ENCODE measurements around the gene RPL14. TPM values are rescaled to one million over a fixed set of nuclear protein-coding genes. Genes with fewer than 3 reads are reported as not detected.

RPL14 gene
- total and polyA plus RNA-seq, 10 of the 15 experiments (the other 5 are each of a cell fraction or from before 2014, with no cell fraction given): 530 to 3,008 (median 1,136) TPM

DNA sequence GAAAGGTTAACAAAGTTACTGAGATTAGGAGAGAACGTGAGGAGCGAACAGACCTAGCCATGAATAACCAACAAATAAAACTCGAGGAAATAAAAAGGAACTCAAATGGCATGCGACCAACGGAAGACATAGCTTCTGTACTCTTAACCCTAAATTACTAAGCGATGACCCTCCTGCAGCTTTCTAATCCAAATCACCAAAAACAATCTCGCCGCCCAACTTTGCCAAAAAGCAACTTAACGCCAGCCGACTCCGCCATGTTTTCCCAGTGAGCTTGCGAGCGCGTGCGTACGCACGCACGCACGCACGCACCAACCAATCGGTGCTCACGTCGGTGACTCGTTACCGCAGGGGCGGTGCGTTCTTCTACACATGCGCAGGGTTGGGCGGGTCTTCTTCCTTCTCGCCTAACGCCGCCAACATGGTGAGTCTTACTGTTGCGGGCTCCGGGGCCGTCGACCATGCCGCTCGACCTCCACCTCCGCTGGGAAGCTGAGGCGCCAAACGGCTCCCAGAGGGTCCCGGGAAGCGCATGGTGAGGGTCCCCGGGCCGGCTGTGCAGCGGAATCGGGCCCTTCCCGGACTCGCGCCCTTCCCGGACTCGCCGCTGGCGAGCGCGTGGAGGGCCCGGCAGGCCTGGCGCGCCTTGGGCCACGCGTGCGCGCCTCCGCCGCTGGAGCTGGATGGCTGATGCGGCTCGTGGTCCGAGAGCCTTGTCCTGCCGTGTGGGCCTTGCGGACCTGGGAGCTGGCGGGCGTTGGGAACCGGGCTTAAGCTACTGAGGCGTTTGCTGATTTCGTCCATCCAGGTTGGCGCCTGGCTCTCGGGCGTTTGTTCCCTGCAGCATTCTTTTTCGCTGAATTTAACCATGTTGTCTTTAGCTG, at the start of gene RPL14 (continued):
- TF ChIP-seq CHD1 (IDR thresholded peaks at IDR 0.05; ENCODE audit: low read depth, low read length): 0 out of 2 replicates have a peak, but pooled peaks have one; percentile 43

- Histone ChIP-seq H2AFZ (ENCODE audit: control insufficient read depth, low read depth, low read length) (no peak overlapping the region), H3K4me1 (ENCODE audit: control insufficient read depth, insufficient read depth, low read length) (no peaks in the 10 kb centered on the region), H4K20me1 (ENCODE audit: control insufficient read depth, insufficient read depth) (no peaks in the 10 kb centered on the region), H3K9me3 (replicated peaks; ENCODE audit: control insufficient read depth, insufficient read depth, low read length) (no peaks in the 10 kb centered on the region), H3K9ac (ENCODE audit: control insufficient read depth, insufficient read depth, low read length) (no peak overlapping the region), H3K4me3 (no peak overlapping the region), H3K27ac (ENCODE audit: control insufficient read depth, insufficient read depth) (no peak overlapping the region), H3K79me2 (ENCODE audit: control insufficient read depth, insufficient read depth, low read length) (no peaks in the 10 kb centered on the region), H3K4me2 (ENCODE audit: control insufficient read depth, insufficient read depth) (no peak overlapping the region), H3K27me3 (replicated peaks in 1 of 2; ENCODE audit: control insufficient read depth in 2 of 2, insufficient read depth in 2 of 2, low read length in 1 of 2) (no peaks in the 10 kb centered on the region), H3K36me3 (ENCODE audit: control insufficient read depth in 2 of 2, insufficient read depth in 2 of 2, low read length in 1 of 2) (no peaks in the 10 kb centered on the region)
- WGBS (ENCODE audit: insufficient coverage, insufficient replicate concordance, low lambda C conversion rate, missing lambda C conversion rate): 52% methylated on average over 3 of the region's 3 CpGs
- DNase-seq (ENCODE audit: low read depth, low spot score): no peak
- ChIA-PET RAD21 (ENCODE audit: unreplicated experiment) (no interaction called here), CTCF (interaction anchor here (0.6 kb wide), 1 partner anchor 109 kb away, joined by 4 read pairs; no protein-coding TSS in a partner anchor), SMC1A (ENCODE audit: uncharacterized antibody, unreplicated experiment) (no interaction called here), POLR2A (no interaction called here)
- intact Hi-C loops (cut with micrococcal nuclease; ENCODE audit: unreplicated experiment): no loop called here
- peak; percentile 59; the same call in 1 of the 2 replicates for TF ChIP-seq SPI1 (IDR thresholded peaks at IDR 0.05; ENCODE audit: borderline replicate concordance, insufficient read depth, low read depth, low read length)
- TF ChIP-seq SMARCA5 (IDR thresholded peaks at IDR 0.05): no peak
- in situ Hi-C loops (cut with MboI): no loop called here
- no peak for ATAC-seq
- FAIRE-seq: no peak
- no TSS peak for BruUV-seq (replicated peaks)
Observed at GRCh38 chr3:40407611-40408010, 49.5 kb upstream of the RPL14 start.

- no peaks in the 10 kb centered on the region for H3K9me3 ChIP-seq (replicated peaks; ENCODE audit: control insufficient read depth, insufficient read depth, low read length)
- no TSS peak for BruUV-seq (replicated peaks)
- POLR2A ChIA-PET: no interaction called here
- no peak for FAIRE-seq
- no peak for ATAC-seq
- WGBS (ENCODE audit: insufficient coverage, insufficient replicate concordance, low lambda C conversion rate, missing lambda C conversion rate): 44% methylated on average over 1 of the region's 1 CpG
- no peaks in the 10 kb centered on the region for H3K36me3 ChIP-seq (ENCODE audit: control insufficient read depth in 2 of 2, insufficient read depth in 2 of 2, low read length in 1 of 2)
- SMC1A ChIA-PET (ENCODE audit: uncharacterized antibody, unreplicated experiment): no interaction called here
- H3K79me2 ChIP-seq (ENCODE audit: control insufficient read depth, insufficient read depth, low read length): no peaks in the 10 kb centered on the region
- no peak overlapping the region for H3K27ac ChIP-seq (ENCODE audit: control insufficient read depth, insufficient read depth)
- RAD21 ChIA-PET (ENCODE audit: unreplicated experiment): no interaction called here
- DNase-seq (ENCODE audit: low read depth, low spot score): no peak
- no peak overlapping the region for H3K9ac ChIP-seq (ENCODE audit: control insufficient read depth, insufficient read depth, low read length)
- no peaks in the 10 kb centered on the region for H3K27me3 ChIP-seq (replicated peaks in 1 of 2; ENCODE audit: control insufficient read depth in 2 of 2, insufficient read depth in 2 of 2, low read length in 1 of 2)
- no peak overlapping the region for H2AFZ ChIP-seq (ENCODE audit: control insufficient read depth, low read depth, low read length)
- H3K4me2 ChIP-seq (ENCODE audit: control insufficient read depth, insufficient read depth): no peak overlapping the region
- intact Hi-C loops (cut with micrococcal nuclease; ENCODE audit: unreplicated experiment): no loop called here
- no peaks in the 10 kb centered on the region for H3K4me1 ChIP-seq (ENCODE audit: control insufficient read depth, insufficient read depth, low read length)
- CTCF ChIA-PET: no interaction called here
- no peaks in the 10 kb centered on the region for H4K20me1 ChIP-seq (ENCODE audit: control insufficient read depth, insufficient read depth)
- no peak overlapping the region for H3K4me3 ChIP-seq
- in situ Hi-C loops (cut with MboI): no loop called here
- TF ChIP-seq HCFC1 (IDR thresholded peaks at IDR 0.05; ENCODE audit: low read length): no peak
- TF ChIP-seq, protein P1, sequence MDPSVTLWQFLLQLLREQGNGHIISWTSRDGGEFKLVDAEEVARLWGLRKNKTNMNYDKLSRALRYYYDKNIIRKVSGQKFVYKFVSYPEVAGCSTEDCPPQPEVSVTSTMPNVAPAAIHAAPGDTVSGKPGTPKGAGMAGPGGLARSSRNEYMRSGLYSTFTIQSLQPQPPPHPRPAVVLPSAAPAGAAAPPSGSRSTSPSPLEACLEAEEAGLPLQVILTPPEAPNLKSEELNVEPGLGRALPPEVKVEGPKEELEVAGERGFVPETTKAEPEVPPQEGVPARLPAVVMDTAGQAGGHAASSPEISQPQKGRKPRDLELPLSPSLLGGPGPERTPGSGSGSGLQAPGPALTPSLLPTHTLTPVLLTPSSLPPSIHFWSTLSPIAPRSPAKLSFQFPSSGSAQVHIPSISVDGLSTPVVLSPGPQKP (IDR thresholded peaks at IDR 0.05; ENCODE audit: low read depth, low read length): no peak
- TF ChIP-seq NR2C2 (IDR thresholded peaks at IDR 0.05; ENCODE audit: borderline replicate concordance, control insufficient read depth, insufficient read length, low read depth): no peak
- no peak for TF ChIP-seq TBL1XR1 (IDR thresholded peaks at IDR 0.05; ENCODE audit: low read depth, low read length)
- TF ChIP-seq ASH2L (IDR thresholded peaks at IDR 0.05; ENCODE audit: borderline replicate concordance, low read depth): no peak
- TF ChIP-seq, protein P2, sequence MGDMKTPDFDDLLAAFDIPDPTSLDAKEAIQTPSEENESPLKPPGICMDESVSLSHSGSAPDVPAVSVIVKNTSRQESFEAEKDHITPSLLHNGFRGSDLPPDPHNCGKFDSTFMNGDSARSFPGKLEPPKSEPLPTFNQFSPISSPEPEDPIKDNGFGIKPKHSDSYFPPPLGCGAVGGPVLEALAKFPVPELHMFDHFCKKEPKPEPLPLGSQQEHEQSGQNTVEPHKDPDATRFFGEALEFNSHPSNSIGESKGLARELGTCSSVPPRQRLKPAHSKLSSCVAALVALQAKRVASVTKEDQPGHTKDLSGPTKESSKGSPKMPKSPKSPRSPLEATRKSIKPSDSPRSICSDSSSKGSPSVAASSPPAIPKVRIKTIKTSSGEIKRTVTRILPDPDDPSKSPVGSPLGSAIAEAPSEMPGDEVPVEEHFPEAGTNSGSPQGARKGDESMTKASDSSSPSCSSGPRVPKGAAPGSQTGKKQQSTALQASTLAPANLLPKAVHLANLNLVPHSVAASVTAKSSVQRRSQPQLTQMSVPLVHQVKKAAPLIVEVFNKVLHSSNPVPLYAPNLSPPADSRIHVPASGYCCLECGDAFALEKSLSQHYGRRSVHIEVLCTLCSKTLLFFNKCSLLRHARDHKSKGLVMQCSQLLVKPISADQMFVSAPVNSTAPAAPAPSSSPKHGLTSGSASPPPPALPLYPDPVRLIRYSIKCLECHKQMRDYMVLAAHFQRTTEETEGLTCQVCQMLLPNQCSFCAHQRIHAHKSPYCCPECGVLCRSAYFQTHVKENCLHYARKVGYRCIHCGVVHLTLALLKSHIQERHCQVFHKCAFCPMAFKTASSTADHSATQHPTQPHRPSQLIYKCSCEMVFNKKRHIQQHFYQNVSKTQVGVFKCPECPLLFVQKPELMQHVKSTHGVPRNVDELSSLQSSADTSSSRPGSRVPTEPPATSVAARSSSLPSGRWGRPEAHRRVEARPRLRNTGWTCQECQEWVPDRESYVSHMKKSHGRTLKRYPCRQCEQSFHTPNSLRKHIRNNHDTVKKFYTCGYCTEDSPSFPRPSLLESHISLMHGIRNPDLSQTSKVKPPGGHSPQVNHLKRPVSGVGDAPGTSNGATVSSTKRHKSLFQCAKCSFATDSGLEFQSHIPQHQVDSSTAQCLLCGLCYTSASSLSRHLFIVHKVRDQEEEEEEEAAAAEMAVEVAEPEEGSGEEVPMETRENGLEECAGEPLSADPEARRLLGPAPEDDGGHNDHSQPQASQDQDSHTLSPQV (IDR thresholded peaks at IDR 0.05): no peak
- no peak for TF ChIP-seq NRF1 (conservative IDR thresholded peaks at IDR 0.05; ENCODE audit: low read depth, low read length)
Observed at GRCh38 chr3:40414270-40414669, 42.9 kb upstream of the RPL14 start.

Data from GM12878 (cell line).